Endothelial cell of umbilical vein (primary cell): ENCODE measurements around the gene TMEM11. TPM values are rescaled to one million over a fixed set of nuclear protein-coding genes. Genes with fewer than 3 reads are reported as not detected.

Experiments
- BruUV-seq: library from RNA; stranded (reverse); fragments of 400-500 nt; replicated peaks from 2 replicates; lab custom pipeline; 2021; lab: Mats Ljungman, UMichigan
- CTCF ChIA-PET: fragments of 300-600, 350-600 bp; sonication (Branson Sonifier 250); formaldehyde crosslinking; loops from one replicate; lab custom pipeline; 2021; ENCODE audit warnings: antibody characterized with exemption, inconsistent platforms; lab: Charles Lee
- POLR2A ChIA-PET: fragments of 300-600, 350-600 bp; sonication (Branson Sonifier 250); formaldehyde crosslinking; loops from one replicate; lab custom pipeline; 2021; ENCODE audit warnings: antibody characterized with exemption, inconsistent platforms; lab: Charles Lee
- DNase-seq: peaks from one replicate; pipeline ENCODE4 v3.0.0-alpha.2; 2011; ENCODE audit warnings: low read depth, low spot score
- FAIRE-seq: peaks from 2 replicates; lab custom pipeline; 2011; peaks lifted over from hg19 to GRCh38; lab: Jason Lieb, UNC
- H2AFZ ChIP-seq: 2 replicates; pipeline ENCODE4 v1.6.0; 2012; ENCODE audit warnings: low read depth, low read length, control low read depth, inconsistent platforms
- H3K27ac ChIP-seq: 2 replicates; pipeline ENCODE4 v1.5.1; 2011; ENCODE audit warnings: low read depth, mild to moderate bottlenecking, control low read depth, low read length, moderate library complexity; ENCODE audit not compliant: insufficient read depth
- H3K27me3 ChIP-seq, 2 experiments: 2 replicates each; pipeline versions ENCODE4 v1.6.0 to v1.6.1; 2011; ENCODE audit warnings: low read length in 2 of 2, mixed read lengths in 1 of 2; ENCODE audit not compliant: control insufficient read depth in 2 of 2, insufficient read depth in 2 of 2
- H3K36me3 ChIP-seq, 2 experiments: 2 replicates in 1 of 2; 3 replicates in 1 of 2; pipeline ENCODE4 v1.5.1; 2011; ENCODE audit warnings: low read length in 2 of 2, mild to moderate bottlenecking in 1 of 2, moderate library complexity in 1 of 2; ENCODE audit not compliant: control insufficient read depth in 2 of 2, insufficient read depth in 2 of 2; ENCODE audit errors: extremely low read depth in 1 of 2
- H3K4me1 ChIP-seq: 3 replicates; pipeline ENCODE4 v1.5.1; 2011; ENCODE audit warnings: mild to moderate bottlenecking, low read length; ENCODE audit not compliant: control insufficient read depth, insufficient read depth; ENCODE audit errors: extremely low read depth
- H3K4me2 ChIP-seq: 2 replicates; pipeline ENCODE4 v1.6.1; 2011; ENCODE audit warnings: low read length, control low read depth, mixed read lengths; ENCODE audit not compliant: insufficient read depth
- H3K4me3 ChIP-seq, 3 experiments: fragments of 200-600 bp in 1 of 3; sonication (generic), shearing (Covaris generic) in 1 of 3; replicated peaks in 1 of 3; 2 replicates each; pipeline ENCODE4 v1.5.1; 2011 to 2016; ENCODE audit warnings: control low read depth in 3 of 3, low read length in 3 of 3, mild to moderate bottlenecking in 2 of 3, inconsistent platforms in 1 of 3, low read depth in 1 of 3, moderate library complexity in 1 of 3; ENCODE audit not compliant: insufficient read depth in 1 of 3
- H3K79me2 ChIP-seq: 2 replicates; pipeline ENCODE4 v1.6.0; 2012; ENCODE audit warnings: low read length, inconsistent platforms; ENCODE audit not compliant: control insufficient read depth, insufficient read depth
- H3K9ac ChIP-seq: replicated peaks from 2 replicates; pipeline ENCODE3; 2011; ENCODE audit warnings: low read length, control low read depth; ENCODE audit not compliant: insufficient read depth; ENCODE audit errors: extremely low read depth
- H3K9me1 ChIP-seq: replicated peaks from 3 replicates; pipeline ENCODE4 v1.6.0; 2011; ENCODE audit warnings: mild to moderate bottlenecking, low read length; ENCODE audit not compliant: control insufficient read depth, insufficient read depth; ENCODE audit errors: extremely low read depth
- H3K9me3 ChIP-seq: replicated peaks from 2 replicates; pipeline ENCODE4 v1.5.1; 2012; ENCODE audit warnings: low read length, inconsistent platforms; ENCODE audit not compliant: control insufficient read depth, insufficient read depth
- H4K20me1 ChIP-seq: replicated peaks from 2 replicates; pipeline ENCODE3; 2011; ENCODE audit warnings: mild to moderate bottlenecking, low read length; ENCODE audit not compliant: control insufficient read depth, insufficient read depth; ENCODE audit errors: extremely low read depth
- EZH2 ChIP-seq: IDR thresholded peaks from 2 replicates; pipeline ENCODE4 v1.6.1; 2012; ENCODE audit warnings: borderline replicate concordance, low read depth, mild to moderate bottlenecking, moderate library complexity, low read length, inconsistent platforms; ENCODE audit not compliant: severe bottlenecking
- FOS ChIP-seq: IDR thresholded peaks from 2 replicates; pipeline ENCODE4 v1.6.1; 2011; ENCODE audit warnings: mild to moderate bottlenecking, low read length, moderate library complexity, borderline replicate concordance; ENCODE audit not compliant: insufficient read depth
- GATA2 ChIP-seq: IDR thresholded peaks from 2 replicates; pipeline ENCODE4 v1.7.0; 2011; ENCODE audit warnings: low read depth, mild to moderate bottlenecking, moderate library complexity, mixed read lengths, low read length; ENCODE audit not compliant: insufficient read length, insufficient read depth
- JUN ChIP-seq: IDR thresholded peaks from 2 replicates; pipeline ENCODE4 v1.6.1; 2011; ENCODE audit warnings: borderline replicate concordance, low read depth; ENCODE audit not compliant: insufficient read length, insufficient read depth
- MYC ChIP-seq: IDR thresholded peaks from one replicate; pipeline ENCODE4 v1.6.1; 2011; ENCODE audit warnings: mild to moderate bottlenecking, low read depth, low read length
- POLR2A ChIP-seq: IDR thresholded peaks from 2 replicates; pipeline ENCODE4 v1.6.1; 2012; ENCODE audit warnings: low read depth, mild to moderate bottlenecking, control low read depth, low read length
- POLR2AphosphoS5 ChIP-seq: IDR thresholded peaks from 2 replicates; pipeline ENCODE4 v1.6.1; 2012; ENCODE audit warnings: low read depth, mild to moderate bottlenecking, control low read depth, low read length, moderate library complexity; ENCODE audit not compliant: insufficient read depth
- dilution Hi-C: fragments of 300-500 bp; cut with MboI; formaldehyde crosslinking; loops from one replicate; pipeline ENCODE4 v1.15.0; 2019; ENCODE audit warnings: low sequenced_read_pairs; ENCODE audit not compliant: extremely low pct_ligation_motif_present
- intact Hi-C: fragments of 100-400 bp; cut with micrococcal nuclease; formaldehyde crosslinking; loops from one replicate; pipeline ENCODE4 v1.10.0; 2022
- polyA plus RNA-seq, 4 experiments: library from polyadenylated mRNA; depleted of rRNA in 3 of 4; stranded (reverse) in 3 of 4; unstranded in 1 of 4; fragments of >200 nt; gene quantifications; 2 replicates each; pipeline versions ENCODE4 v1.2.1 to v1.2.3, GENCODE V29; 2011 to 2012; ENCODE audit warnings: missing spikeins in 1 of 4
- total RNA-seq: library from RNA; stranded (reverse); gene quantifications from 2 replicates; pipeline ENCODE4 v1.2.3, GENCODE V29; 2021
- TF ChIP-seq, protein P1 (sequence below): IDR thresholded peaks from 2 replicates; pipeline ENCODE4 v1.6.1; 2011; ENCODE audit not compliant: insufficient read depth, insufficient read length
- TF ChIP-seq, protein P2 (sequence below), 2 donors: IDR thresholded peaks; 1 replicate in 1 of 2; 2 replicates in 1 of 2; pipeline ENCODE4 v1.5.1; 2011; ENCODE audit warnings: low read length in 2 of 2, mild to moderate bottlenecking in 2 of 2, moderate library complexity in 2 of 2, control low read depth in 1 of 2, inconsistent platforms in 1 of 2, low read depth in 1 of 2; ENCODE audit not compliant: insufficient read depth in 1 of 2; ENCODE audit errors: extremely low read depth in 1 of 2

The TMEM11 gene
- total and polyA plus RNA-seq, 2 donors (not counting 3 experiments of a cell fraction or from before 2014, with no cell fraction given) = 27.4 to 79.9 TPM

DNA sequence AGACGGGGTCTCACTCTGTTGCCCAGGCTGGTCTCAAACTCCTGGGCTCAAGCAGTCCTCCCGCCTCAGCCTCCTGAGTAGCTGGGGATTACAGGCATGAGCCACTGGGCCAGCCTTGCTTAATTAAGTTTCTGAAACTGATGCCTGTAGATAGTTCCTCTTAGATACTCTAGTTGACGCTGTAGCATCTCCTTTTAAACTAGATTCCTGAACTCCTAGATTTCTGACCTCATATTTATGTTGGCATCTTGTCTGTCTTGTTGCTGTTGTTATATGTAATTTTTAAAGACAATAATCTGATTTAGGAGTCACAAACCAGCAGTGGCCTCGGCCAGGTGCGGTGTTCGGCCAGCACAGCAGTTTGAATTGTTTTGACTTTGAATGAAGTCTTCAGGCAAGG lies 49.7 kb downstream of the TMEM11 start:
- no peaks in the 10 kb centered on the region for H3K9me1 ChIP-seq
- no peak overlapping the region for H3K4me3 ChIP-seq
- FAIRE-seq (no peak), DNase-seq (no peak)
- no peaks in the 10 kb centered on the region for H4K20me1 ChIP-seq
- dilution Hi-C loops = no loop called here
- BruUV-seq = no TSS peak
- no peaks in the 10 kb centered on the region for H3K9me3 ChIP-seq
- H3K4me2 ChIP-seq = no peak overlapping the region
- TF ChIP-seq POLR2AphosphoS5 (no peak), POLR2A (no peak), GATA2 (no peak), EZH2 (no peak), MYC (no peak), FOS (no peak), JUN (no peak)
- TF ChIP-seq, protein P1, sequence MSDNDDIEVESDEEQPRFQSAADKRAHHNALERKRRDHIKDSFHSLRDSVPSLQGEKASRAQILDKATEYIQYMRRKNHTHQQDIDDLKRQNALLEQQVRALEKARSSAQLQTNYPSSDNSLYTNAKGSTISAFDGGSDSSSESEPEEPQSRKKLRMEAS = no peak
- TF ChIP-seq, protein P2, sequence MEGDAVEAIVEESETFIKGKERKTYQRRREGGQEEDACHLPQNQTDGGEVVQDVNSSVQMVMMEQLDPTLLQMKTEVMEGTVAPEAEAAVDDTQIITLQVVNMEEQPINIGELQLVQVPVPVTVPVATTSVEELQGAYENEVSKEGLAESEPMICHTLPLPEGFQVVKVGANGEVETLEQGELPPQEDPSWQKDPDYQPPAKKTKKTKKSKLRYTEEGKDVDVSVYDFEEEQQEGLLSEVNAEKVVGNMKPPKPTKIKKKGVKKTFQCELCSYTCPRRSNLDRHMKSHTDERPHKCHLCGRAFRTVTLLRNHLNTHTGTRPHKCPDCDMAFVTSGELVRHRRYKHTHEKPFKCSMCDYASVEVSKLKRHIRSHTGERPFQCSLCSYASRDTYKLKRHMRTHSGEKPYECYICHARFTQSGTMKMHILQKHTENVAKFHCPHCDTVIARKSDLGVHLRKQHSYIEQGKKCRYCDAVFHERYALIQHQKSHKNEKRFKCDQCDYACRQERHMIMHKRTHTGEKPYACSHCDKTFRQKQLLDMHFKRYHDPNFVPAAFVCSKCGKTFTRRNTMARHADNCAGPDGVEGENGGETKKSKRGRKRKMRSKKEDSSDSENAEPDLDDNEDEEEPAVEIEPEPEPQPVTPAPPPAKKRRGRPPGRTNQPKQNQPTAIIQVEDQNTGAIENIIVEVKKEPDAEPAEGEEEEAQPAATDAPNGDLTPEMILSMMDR (IDR thresholded peaks at IDR 0.05; ENCODE audit: extremely low read depth in 1 of 2, insufficient read depth in 1 of 2, low read depth in 1 of 2, low read length in 2 of 2) = no peak
- H3K36me3 ChIP-seq = no peaks in the 10 kb centered on the region
- H2AFZ ChIP-seq = no peak overlapping the region
- no peaks in the 10 kb centered on the region for H3K27me3 ChIP-seq
- ChIA-PET CTCF (interaction anchor here (1.1 kb wide), 1 partner anchor 347 kb away, joined by 3 read pairs; no protein-coding TSS in a partner anchor), POLR2A (no interaction called here)
- intact Hi-C loops = loop anchor here (10.0 kb wide), 1 partner anchor 51 kb away; the partner anchor contains the start of gene TMEM11
- peaks cover 18% of the 10 kb centered on the region for H3K4me1 ChIP-seq
- H3K79me2 ChIP-seq = no peaks in the 10 kb centered on the region
- no peak overlapping the region for H3K27ac ChIP-seq
- H3K9ac ChIP-seq = no peak overlapping the region
